Karpas-422 (cell line): ENCODE results near the gene FES. TPM values are rescaled to one million over a fixed set of nuclear protein-coding genes. Genes with fewer than 3 reads are reported as not detected.

Source experiments
- DNase-seq: peaks from one replicate; pipeline ENCODE4 v3.0.0-alpha.2; 2015
- H2AFZ ChIP-seq: fragments of 200-600 bp; sonication (generic); 2 replicates; pipeline ENCODE4 v1.6.1; 2014; ENCODE audit warnings: antibody characterized with exemption, low read length, mixed read lengths
- H3K27ac ChIP-seq: fragments of 200-600 bp; sonication (generic); 2 replicates; pipeline ENCODE4 v1.5.1; 2014; ENCODE audit warnings: mild to moderate bottlenecking, low read length, moderate library complexity
- H3K27me3 ChIP-seq: fragments of 200-600 bp; sonication (generic); 2 replicates; pipeline ENCODE4 v1.6.1; 2014; ENCODE audit warnings: low read length, mixed read lengths
- H3K36me3 ChIP-seq: fragments of 200-600 bp; sonication (generic); 2 replicates; pipeline ENCODE4 v1.6.1; 2014; ENCODE audit warnings: low read length, mixed read lengths; ENCODE audit not compliant: insufficient read depth
- H3K4me1 ChIP-seq: fragments of 200-600 bp; sonication (generic); 2 replicates; pipeline ENCODE4 v1.6.1; 2014; ENCODE audit warnings: mild to moderate bottlenecking, low read length, mixed read lengths
- H3K4me2 ChIP-seq: fragments of 200-600 bp; sonication (generic); 2 replicates; pipeline ENCODE4 v1.6.1; 2014; ENCODE audit warnings: low read length, low read depth, mild to moderate bottlenecking; ENCODE audit not compliant: poor library complexity, severe bottlenecking
- H3K4me3 ChIP-seq: fragments of 200-600 bp; sonication (generic); 2 replicates; pipeline ENCODE4 v1.5.1; 2014; ENCODE audit warnings: mild to moderate bottlenecking, antibody characterized with exemption, low read length, mixed read lengths
- H3K79me2 ChIP-seq: fragments of 200-600 bp; sonication (generic); 2 replicates; pipeline ENCODE4 v1.6.1; 2014; ENCODE audit warnings: mild to moderate bottlenecking, low read length, mixed read lengths
- H3K9ac ChIP-seq: fragments of 200-600 bp; sonication (generic); 2 replicates; pipeline ENCODE4 v1.6.0; 2014; ENCODE audit warnings: low read length
- H3K9me2 ChIP-seq: fragments of 200-600 bp; sonication (generic), shearing (Covaris generic); replicated peaks from 2 replicates; pipeline ENCODE4 v1.6.0; 2014; ENCODE audit warnings: mild to moderate bottlenecking, low read length, moderate library complexity; ENCODE audit not compliant: insufficient read depth
- H3K9me3 ChIP-seq: fragments of 300-700, 200-600 bp; sonication (generic); 2 replicates; pipeline ENCODE4 v1.6.1; 2014; ENCODE audit warnings: low read length, mixed read lengths
- H4K20me1 ChIP-seq: fragments of 200-600 bp; sonication (generic); 2 replicates; pipeline ENCODE4 v1.6.1; 2014; ENCODE audit warnings: mild to moderate bottlenecking, antibody characterized with exemption, low read length, low read depth; ENCODE audit not compliant: insufficient read depth
- total RNA-seq: library from RNA; depleted of rRNA; stranded (reverse); fragments of >200 nt; shearing (Covaris generic); gene quantifications from 2 replicates; pipeline ENCODE4 v1.2.3, GENCODE V29; 2014; ENCODE audit warnings: low replicate concordance

The FES gene
- total RNA-seq, 1 experiment from 2014 or later = 33.7 TPM

- no peak for DNase-seq
- Histone ChIP-seq H3K36me3 (no peaks in the 10 kb centered on the region), H3K79me2 (no peaks in the 10 kb centered on the region), H3K4me1 (peaks cover 40% of the 10 kb centered on the region), H3K9me2 (no peaks in the 10 kb centered on the region), H3K4me2 (no peak overlapping the region), H3K9me3 (no peaks in the 10 kb centered on the region), H3K27me3 (no peaks in the 10 kb centered on the region), H3K9ac (no peak overlapping the region), H4K20me1 (no peaks in the 10 kb centered on the region), H3K4me3 (no peak overlapping the region), H3K27ac (no peak overlapping the region), H2AFZ (no peak overlapping the region)
These were observed 27.0 kb upstream of the FES start for GRCh38 chr15:90857337-90857736.

- Histone ChIP-seq H3K9me2 (no peaks in the 10 kb centered on the region), H3K9ac (no peak overlapping the region), H3K79me2 (no peaks in the 10 kb centered on the region), H2AFZ (no peak overlapping the region), H3K4me2 (no peak overlapping the region), H3K9me3 (no peaks in the 10 kb centered on the region), H3K4me3 (no peak overlapping the region), H3K36me3 (no peaks in the 10 kb centered on the region), H3K27me3 (no peaks in the 10 kb centered on the region), H3K4me1 (peaks cover 40% of the 10 kb centered on the region), H3K27ac (no peak overlapping the region), H4K20me1 (no peaks in the 10 kb centered on the region)
- DNase-seq = no peak
These were observed 26.3 kb upstream of the FES start for GRCh38 chr15:90857883-90858443.

- Histone ChIP-seq H3K27me3 (no peaks in the 10 kb centered on the region), H3K9me3 (no peaks in the 10 kb centered on the region), H2AFZ (no peak overlapping the region), H3K4me2 (no peak overlapping the region), H3K36me3 (no peaks in the 10 kb centered on the region), H3K9me2 (no peaks in the 10 kb centered on the region), H4K20me1 (no peaks in the 10 kb centered on the region), H3K79me2 (no peaks in the 10 kb centered on the region), H3K4me3 (no peak overlapping the region), H3K27ac (no peak overlapping the region), H3K9ac (no peak overlapping the region), H3K4me1 (peaks cover 49% of the 10 kb centered on the region)
- DNase-seq = no peak
These were observed 24.8 kb upstream of the FES start for GRCh38 chr15:90859234-90860131.

GRCh38 chr15:90860450-90860849 is 23.9 kb upstream of the FES start:
- Histone ChIP-seq H3K27ac (no peak overlapping the region), H2AFZ (no peak overlapping the region), H3K4me2 (no peak overlapping the region), H3K36me3 (no peaks in the 10 kb centered on the region), H3K9me3 (no peaks in the 10 kb centered on the region), H3K79me2 (no peaks in the 10 kb centered on the region), H3K27me3 (no peaks in the 10 kb centered on the region), H3K9ac (no peak overlapping the region), H3K4me1 (peaks cover 40% of the 10 kb centered on the region), H3K4me3 (no peak overlapping the region), H3K9me2 (no peaks in the 10 kb centered on the region), H4K20me1 (no peaks in the 10 kb centered on the region)
- no peak for DNase-seq

GRCh38 chr15:90860942-90861675 is 23.2 kb upstream of the FES start:
- no peaks in the 10 kb centered on the region for H3K79me2 ChIP-seq
- H3K4me3 ChIP-seq = no peak overlapping the region
- no peak overlapping the region for H3K9ac ChIP-seq
- peaks cover 36% of the 10 kb centered on the region for H3K4me1 ChIP-seq
- H3K9me3 ChIP-seq = no peaks in the 10 kb centered on the region
- H4K20me1 ChIP-seq = no peaks in the 10 kb centered on the region
- H3K9me2 ChIP-seq = no peaks in the 10 kb centered on the region
- no peak for DNase-seq
- H3K27me3 ChIP-seq = no peaks in the 10 kb centered on the region
- H3K36me3 ChIP-seq = no peaks in the 10 kb centered on the region
- H2AFZ ChIP-seq = no peak overlapping the region
- no peak overlapping the region for H3K27ac ChIP-seq
- H3K4me2 ChIP-seq = no peak overlapping the region

- H4K20me1 ChIP-seq = no peaks in the 10 kb centered on the region
- H3K27ac ChIP-seq = peak overlapping the region; percentile 69
- H3K4me3 ChIP-seq = no peak overlapping the region
- H3K4me2 ChIP-seq = peak overlapping the region; percentile 47
- H2AFZ ChIP-seq = no peak overlapping the region
- H3K27me3 ChIP-seq = no peaks in the 10 kb centered on the region
- peaks cover 23% of the 10 kb centered on the region for H3K4me1 ChIP-seq
- no peaks in the 10 kb centered on the region for H3K9me3 ChIP-seq
- H3K9ac ChIP-seq = peak overlapping the region; percentile 29
- no peaks in the 10 kb centered on the region for H3K79me2 ChIP-seq
- no peak for DNase-seq
- H3K36me3 ChIP-seq = no peaks in the 10 kb centered on the region
- H3K9me2 ChIP-seq = no peaks in the 10 kb centered on the region
These were observed 21.8 kb upstream of the FES start for GRCh38 chr15:90862487-90862886.

GRCh38 chr15:90862964-90863778 is 21.1 kb upstream of the FES start:
- H4K20me1 ChIP-seq = no peaks in the 10 kb centered on the region
- no peaks in the 10 kb centered on the region for H3K27me3 ChIP-seq
- peak; percentile 80 for DNase-seq
- H3K4me1 ChIP-seq = peaks cover 21% of the 10 kb centered on the region
- H3K79me2 ChIP-seq = no peaks in the 10 kb centered on the region
- H3K36me3 ChIP-seq = no peaks in the 10 kb centered on the region
- peak overlapping the region; percentile 44; the same call in 1 of the 2 replicates for H2AFZ ChIP-seq
- peak overlapping the region; percentile 69 for H3K27ac ChIP-seq
- no peaks in the 10 kb centered on the region for H3K9me3 ChIP-seq
- H3K4me2 ChIP-seq = peak overlapping the region; percentile 47
- no peaks in the 10 kb centered on the region for H3K9me2 ChIP-seq
- no peak overlapping the region for H3K4me3 ChIP-seq
- H3K9ac ChIP-seq = peak overlapping the region; percentile 29
